Esophagus (tissue), 2 donors: ENCODE data around the gene ANKRD42. TPM values are rescaled to one million over a fixed set of nuclear protein-coding genes. Genes with fewer than 3 reads are reported as not detected.

ENCODE experiments used
- H3K27ac ChIP-seq, 2 donors: one replicate each; pipeline ENCODE4 v1.5.1; 2013; ENCODE audit warnings: low read depth in 2 of 2, mild to moderate bottlenecking in 2 of 2, inconsistent platforms in 1 of 2, low read length in 1 of 2, moderate library complexity in 1 of 2
- H3K27me3 ChIP-seq, 2 donors: one replicate each; pipeline ENCODE4 v1.6.1; 2013; ENCODE audit warnings: low read length in 2 of 2, control low read depth in 1 of 2, mild to moderate bottlenecking in 1 of 2; ENCODE audit not compliant: insufficient read depth in 2 of 2, control insufficient read depth in 1 of 2
- H3K36me3 ChIP-seq, 2 donors: one replicate each; pipeline ENCODE4 v1.6.1; 2013; ENCODE audit warnings: low read length in 1 of 2; ENCODE audit not compliant: control insufficient read depth in 2 of 2, insufficient read depth in 2 of 2
- H3K4me1 ChIP-seq, 2 donors: one replicate each; pipeline ENCODE4 v1.6.1; 2013; ENCODE audit warnings: low read length in 1 of 2; ENCODE audit not compliant: control insufficient read depth in 2 of 2, insufficient read depth in 2 of 2
- H3K4me3 ChIP-seq, 2 donors: one replicate each; pipeline ENCODE4 v1.5.1; 2013; ENCODE audit warnings: low read length in 2 of 2, mild to moderate bottlenecking in 2 of 2, low read depth in 1 of 2, moderate library complexity in 1 of 2
- H3K9me3 ChIP-seq, 2 donors: one replicate each; pipeline ENCODE4 v1.6.1; 2013; ENCODE audit warnings: mild to moderate bottlenecking in 2 of 2, low read depth in 1 of 2, low read length in 1 of 2, moderate library complexity in 1 of 2; ENCODE audit not compliant: control insufficient read depth in 2 of 2, insufficient read depth in 1 of 2
- WGBS, 2 donors: extraction: QIAGEN DNeasy Blood & Tissue Kit; methylation state at CpG; one replicate each; pipeline ENCODE4 v1.1.7; 2013; 5-methylcytosine and 5-hydroxymethylcytosine counted together
- polyA plus RNA-seq, 2 donors: library from polyadenylated mRNA; stranded (reverse); fragments of 200-250 nt; gene quantifications; one replicate each; pipeline ENCODE4 v1.2.3, GENCODE V29; 2013
- donor health status: healthy with polysubstance abuse.
- donor health status: Bipolar disorder and iron deficiency.

Gene ANKRD42
- polyA plus RNA-seq, 2 donors = 2.2 to 3.1 TPM

- no peaks in the 10 kb centered on the region for H3K4me1 ChIP-seq
- WGBS, 2 donors = 0% methylated on average over 18 of the region's 18 CpGs
- peak overlapping the region; percentile 100 for H3K27ac ChIP-seq
- no peaks in the 10 kb centered on the region for H3K9me3 ChIP-seq
- peak overlapping the region; percentile 94 to 97 for H3K4me3 ChIP-seq
- H3K27me3 ChIP-seq = no peaks in the 10 kb centered on the region
- no peaks in the 10 kb centered on the region for H3K36me3 ChIP-seq
Measured at GRCh38 chr11:83157594-83158356, 35.7 kb upstream of the ANKRD42 start.

GRCh38 chr11:83158357-83158786 lies 35.1 kb upstream of the ANKRD42 start:
- Histone ChIP-seq H3K27me3 (no peaks in the 10 kb centered on the region), H3K27ac (peak overlapping the region; percentile 100), H3K9me3 (no peaks in the 10 kb centered on the region), H3K4me1 (no peaks in the 10 kb centered on the region), H3K36me3 (no peaks in the 10 kb centered on the region), H3K4me3 (peak overlapping the region; percentile 94 to 97)
- 0% methylated on average over 5 of the region's 5 CpGs for WGBS, 2 donors

- no peaks in the 10 kb centered on the region for H3K4me1 ChIP-seq
- 4% methylated on average over 15 of the region's 15 CpGs for WGBS, 2 donors
- no peaks in the 10 kb centered on the region for H3K9me3 ChIP-seq
Measured at GRCh38 chr11:83158965-83159901, 34.3 kb upstream of the ANKRD42 start.

GRCh38 chr11:83159902-83160865 lies 33.3 kb upstream of the ANKRD42 start:
- peak overlapping the region; percentile 37 to 97 for H3K4me3 ChIP-seq
- H3K27ac ChIP-seq = peak overlapping the region; percentile 72 to 90
- H3K9me3 ChIP-seq = no peaks in the 10 kb centered on the region
- H3K4me1 ChIP-seq = no peaks in the 10 kb centered on the region
- H3K27me3 ChIP-seq = no peaks in the 10 kb centered on the region
- 13% methylated on average over 6 of the region's 6 CpGs for WGBS, 2 donors
- H3K36me3 ChIP-seq = peaks cover 1 to 3% of the 10 kb centered on the region in 2 donors

More at GRCh38 chr11:83158965-83159901, 34.3 kb upstream of the ANKRD42 start:
- Histone ChIP-seq H3K27me3 (no peaks in the 10 kb centered on the region), H3K27ac (peak overlapping the region; percentile 47 to 84), H3K4me3 (peak overlapping the region; percentile 43 to 97), H3K36me3 (peaks cover 0 to 1% of the 10 kb centered on the region in 2 donors)

DNA sequence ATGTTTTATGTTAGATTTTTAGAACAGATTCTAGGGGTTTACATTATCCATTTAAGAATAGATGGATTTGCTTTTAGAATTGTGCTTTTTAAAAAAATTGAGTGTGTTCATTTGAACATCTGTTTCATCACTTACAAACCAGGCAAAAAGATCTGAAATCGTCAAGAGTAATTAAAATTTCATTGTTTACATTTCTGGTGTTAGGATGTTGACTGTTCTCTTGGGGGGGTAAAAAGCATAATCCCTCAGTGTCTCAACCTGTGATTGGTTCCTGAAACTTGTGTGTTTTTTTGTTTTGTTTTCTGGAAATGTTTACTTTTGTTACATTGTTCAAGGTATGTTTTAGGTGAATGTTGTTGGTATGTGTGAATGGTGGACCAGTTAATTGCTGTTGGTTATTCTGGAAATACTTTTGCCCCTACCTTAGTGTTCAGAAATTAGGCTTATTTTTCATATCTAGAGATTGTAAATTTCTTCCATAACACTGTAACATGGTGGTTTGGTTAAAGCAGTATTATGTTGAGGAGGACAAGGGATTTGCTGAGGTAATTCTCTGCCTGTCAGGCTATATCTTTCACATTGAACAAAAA lies 31.8 kb upstream of the ANKRD42 start:
- whole genome bisulfite sequencing, 2 donors = 20 to 23% methylated on average over 1 of the region's 1 CpG
- no peaks in the 10 kb centered on the region for H3K9me3 ChIP-seq
- peak overlapping the region in 1 of 2 donors; percentile 19 for H3K4me3 ChIP-seq
- no peaks in the 10 kb centered on the region for H3K27me3 ChIP-seq
- peaks cover 4 to 6% of the 10 kb centered on the region in 2 donors for H3K36me3 ChIP-seq
- no peaks in the 10 kb centered on the region for H3K4me1 ChIP-seq
- H3K27ac ChIP-seq = no peak overlapping the region

DNA sequence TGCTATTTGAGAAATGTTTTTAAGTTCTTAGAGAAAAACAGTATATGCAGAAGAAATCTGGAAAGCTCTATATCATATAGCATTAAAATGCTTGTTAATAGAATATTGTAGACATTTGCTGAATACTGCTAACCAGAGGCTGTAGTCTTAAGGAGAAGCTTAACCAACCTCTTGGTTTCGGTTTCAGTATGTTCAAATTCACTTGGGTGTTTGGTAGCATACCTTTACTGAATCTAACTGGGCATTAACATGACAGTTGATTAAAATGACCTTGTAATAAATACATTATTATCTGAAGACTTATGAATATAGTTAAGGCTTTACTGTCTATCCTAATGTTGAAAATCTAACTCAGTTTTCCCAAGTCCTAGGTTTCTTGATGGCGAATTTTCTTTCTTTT lies 31.1 kb upstream of the ANKRD42 start:
- Histone ChIP-seq H3K27ac (no peak overlapping the region), H3K9me3 (no peaks in the 10 kb centered on the region), H3K4me3 (no peak overlapping the region), H3K4me1 (no peaks in the 10 kb centered on the region), H3K36me3 (peaks cover 4 to 6% of the 10 kb centered on the region in 2 donors), H3K27me3 (no peaks in the 10 kb centered on the region)
- WGBS, 2 donors = 63 to 64% methylated on average over 2 of the region's 2 CpGs

DNA sequence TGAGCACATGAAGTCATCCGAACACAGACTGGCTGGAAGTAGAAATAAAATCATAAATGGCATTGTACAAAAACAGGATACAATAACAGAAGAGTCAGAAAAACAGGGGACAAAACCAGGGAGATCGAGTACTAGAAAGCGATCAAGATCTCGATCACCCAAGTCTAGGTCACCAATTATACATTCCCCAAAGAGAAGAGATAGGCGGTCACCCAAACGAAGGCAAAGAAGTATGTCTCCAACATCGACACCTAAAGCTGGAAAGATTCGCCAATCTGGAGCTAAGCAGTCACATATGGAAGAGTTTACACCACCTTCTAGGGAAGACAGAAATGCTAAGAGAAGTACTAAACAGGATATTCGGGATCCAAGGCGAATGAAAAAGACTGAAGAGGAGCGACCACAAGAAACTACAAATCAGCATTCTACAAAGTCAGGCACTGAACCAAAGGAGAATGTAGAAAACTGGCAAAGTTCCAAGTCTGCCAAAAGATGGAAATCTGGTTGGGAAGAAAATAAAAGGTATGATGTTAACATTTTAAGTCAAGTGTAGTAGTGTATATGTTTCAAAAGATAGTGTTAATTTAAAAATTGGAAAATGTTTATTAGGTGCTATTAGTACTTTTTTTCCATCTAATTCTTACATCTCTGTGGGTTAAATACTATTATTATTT lies 27.2 kb upstream of the ANKRD42 start:
- peaks cover 0 to 9% of the 10 kb centered on the region in 2 donors for H3K4me1 ChIP-seq
- WGBS, 2 donors = 94 to 98% methylated on average over 11 of the region's 11 CpGs
- no peaks in the 10 kb centered on the region for H3K27me3 ChIP-seq
- H3K27ac ChIP-seq = no peak overlapping the region
- H3K36me3 ChIP-seq = peaks cover 15 to 20% of the 10 kb centered on the region in 2 donors
- no peak overlapping the region for H3K4me3 ChIP-seq
- no peaks in the 10 kb centered on the region for H3K9me3 ChIP-seq

- 97 to 98% methylated on average over 5 of the region's 5 CpGs for WGBS, 2 donors
- H3K4me1 ChIP-seq = peaks cover 3 to 9% of the 10 kb centered on the region in 2 donors
Measured at GRCh38 chr11:83168756-83169155, 24.8 kb upstream of the ANKRD42 start.

More at GRCh38 chr11:83168756-83169155, 24.8 kb upstream of the ANKRD42 start:
- Histone ChIP-seq H3K27ac (no peak overlapping the region), H3K4me3 (no peak overlapping the region), H3K36me3 (peaks cover 15 to 20% of the 10 kb centered on the region in 2 donors), H3K27me3 (no peaks in the 10 kb centered on the region), H3K9me3 (no peaks in the 10 kb centered on the region)
